Upper lobe of left lung (tissue), 6 donors: ENCODE data around the gene ATG9B. TPM values are rescaled to one million over a fixed set of nuclear protein-coding genes. Genes with fewer than 3 reads are reported as not detected.

ENCODE experiments used
- ATAC-seq, 2 donors: fragments of 200-7000 bp; cut with Tn5 transposase; one replicate each; pipeline ENCODE4 v1.9.1; 2022; ENCODE audit warnings: mild to moderate bottlenecking in 2 of 2, moderate library complexity in 2 of 2; ENCODE audit not compliant: low FRiP score in 2 of 2
- DNase-seq, 2 donors: peaks; one replicate each; pipeline ENCODE4 v3.0.0-alpha.2; 2019 to 2020
- H3K27ac ChIP-seq, 4 donors: fragments of 200-600 bp; sonication (generic); one replicate each; pipeline ENCODE4 v1.5.1; 2016 to 2019
- H3K27me3 ChIP-seq, 4 donors: fragments of 200-600 bp; sonication (generic); one replicate each; pipeline ENCODE4 v1.5.1; 2017 to 2019
- H3K36me3 ChIP-seq, 4 donors: fragments of 200-600 bp; sonication (generic); one replicate each; pipeline ENCODE4 v1.5.1; 2016 to 2019
- H3K4me1 ChIP-seq, 4 donors: fragments of 200-600 bp; sonication (generic); one replicate each; pipeline ENCODE4 v1.5.1; 2018 to 2019
- H3K4me3 ChIP-seq, 4 donors: fragments of 200-600 bp; sonication (generic); one replicate each; pipeline ENCODE4 v1.5.1; 2017 to 2019; ENCODE audit warnings: mild to moderate bottlenecking in 2 of 4, moderate library complexity in 1 of 4
- H3K9me3 ChIP-seq, 4 donors: fragments of 200-600 bp; sonication (generic); one replicate each; pipeline ENCODE4 v1.5.1; 2018 to 2019
- EP300 ChIP-seq, 4 donors: sonication (generic); formaldehyde crosslinking; IDR thresholded peaks; one replicate each; pipeline ENCODE4 v1.5.1; 2017; ENCODE audit warnings: antibody characterized with exemption in 4 of 4, control low read depth in 2 of 4
- POLR2A ChIP-seq, 4 donors: fragments of 450-650 bp; IDR thresholded peaks; one replicate each; pipeline ENCODE4 v1.5.1; 2016 to 2017; ENCODE audit warnings: antibody characterized with exemption in 4 of 4, mild to moderate bottlenecking in 2 of 4
- POLR2AphosphoS5 ChIP-seq, 2 donors: sonication (generic); formaldehyde crosslinking; IDR thresholded peaks; one replicate each; pipeline ENCODE4 v1.5.1; 2017; ENCODE audit warnings: antibody characterized with exemption in 2 of 2
- WGBS, 2 donors: methylation state at CpG; one replicate each; pipeline ENCODE4 v1.1.5; 2017 to 2018; 5-methylcytosine and 5-hydroxymethylcytosine counted together
- total RNA-seq, 6 donors: library from RNA; depleted of rRNA in 4 of 6; stranded (reverse); fragments of >200 nt in 4 of 6; gene quantifications; one replicate each; pipeline versions ENCODE4 v1.1.0 to v1.2.1, GENCODE V29; 2016 to 2021
- TF ChIP-seq, protein P1 (sequence below), 6 experiments: fragments of 450-650 bp in 4 of 6; fragments of 200-600 bp in 2 of 6; sonication (generic) in 2 of 6; IDR thresholded peaks; one replicate each; pipeline ENCODE4 v1.5.1; 2016 to 2019; ENCODE audit warnings: antibody characterized with exemption in 6 of 6
- donor health status: DM: no; HTN: no; CAD: no; lungs with moderate emphysema.
- donor health status: DM: no; HTN: yes; CAD: no; lungs with severe emphysema.

Gene ATG9B
- total RNA-seq, 6 donors from 2014 or later = 0.46 to 5.2 (median 1.0) TPM

DNA sequence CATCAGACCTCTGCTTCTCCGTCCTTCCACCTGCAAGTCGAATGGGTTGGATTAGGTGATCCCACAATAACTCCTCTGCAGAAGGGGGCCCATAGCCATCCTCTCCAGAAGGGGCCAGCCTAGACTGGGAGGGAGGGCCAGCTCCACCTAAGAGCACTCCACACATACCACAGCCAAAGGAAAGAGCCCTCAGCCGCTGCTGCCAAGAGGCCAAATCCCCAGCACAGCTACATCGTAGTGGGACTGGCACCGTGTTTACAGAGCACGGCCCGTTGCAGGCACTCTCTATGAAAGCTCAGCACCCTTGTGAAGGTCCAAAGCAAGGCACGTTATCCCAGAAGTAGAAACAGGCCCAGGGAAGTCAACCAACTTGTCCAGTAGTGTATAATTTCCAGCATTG lies 51.6 kb downstream of the ATG9B start:
- no peak for DNase-seq
- Histone ChIP-seq H3K4me3 (no peak overlapping the region), H3K36me3 (no peaks in the 10 kb centered on the region), H3K27ac (no peak overlapping the region), H3K27me3 (peaks cover 0 to 38% (median 16%) of the 10 kb centered on the region in 4 donors), H3K4me1 (peaks cover 41 to 69% (median 49%) of the 10 kb centered on the region in 4 donors), H3K9me3 (no peaks in the 10 kb centered on the region)
- 52 to 58% methylated on average over 4 to 7 of the region's 8 CpGs for WGBS, 2 donors
- no peak for ATAC-seq
- no peak for TF ChIP-seq POLR2A (IDR thresholded peaks at IDR 0.05)
- TF ChIP-seq POLR2AphosphoS5 (IDR thresholded peaks at IDR 0.05) = no peak
- no peak for TF ChIP-seq EP300 (IDR thresholded peaks at IDR 0.05)
- TF ChIP-seq, protein P1, sequence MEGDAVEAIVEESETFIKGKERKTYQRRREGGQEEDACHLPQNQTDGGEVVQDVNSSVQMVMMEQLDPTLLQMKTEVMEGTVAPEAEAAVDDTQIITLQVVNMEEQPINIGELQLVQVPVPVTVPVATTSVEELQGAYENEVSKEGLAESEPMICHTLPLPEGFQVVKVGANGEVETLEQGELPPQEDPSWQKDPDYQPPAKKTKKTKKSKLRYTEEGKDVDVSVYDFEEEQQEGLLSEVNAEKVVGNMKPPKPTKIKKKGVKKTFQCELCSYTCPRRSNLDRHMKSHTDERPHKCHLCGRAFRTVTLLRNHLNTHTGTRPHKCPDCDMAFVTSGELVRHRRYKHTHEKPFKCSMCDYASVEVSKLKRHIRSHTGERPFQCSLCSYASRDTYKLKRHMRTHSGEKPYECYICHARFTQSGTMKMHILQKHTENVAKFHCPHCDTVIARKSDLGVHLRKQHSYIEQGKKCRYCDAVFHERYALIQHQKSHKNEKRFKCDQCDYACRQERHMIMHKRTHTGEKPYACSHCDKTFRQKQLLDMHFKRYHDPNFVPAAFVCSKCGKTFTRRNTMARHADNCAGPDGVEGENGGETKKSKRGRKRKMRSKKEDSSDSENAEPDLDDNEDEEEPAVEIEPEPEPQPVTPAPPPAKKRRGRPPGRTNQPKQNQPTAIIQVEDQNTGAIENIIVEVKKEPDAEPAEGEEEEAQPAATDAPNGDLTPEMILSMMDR (IDR thresholded peaks at IDR 0.05) = no peak

GRCh38 chr7:150972023-150972468 lies 52.2 kb downstream of the ATG9B start:
- peaks cover 0 to 31% (median 9%) of the 10 kb centered on the region in 4 donors for H3K27me3 ChIP-seq
- H3K4me3 ChIP-seq = no peak overlapping the region
- 51 to 69% methylated on average over 10 of the region's 12 CpGs for WGBS, 2 donors
- peaks cover 36 to 62% (median 46%) of the 10 kb centered on the region in 4 donors for H3K4me1 ChIP-seq
- no peak for TF ChIP-seq POLR2A (IDR thresholded peaks at IDR 0.05)
- TF ChIP-seq, protein P1 (IDR thresholded peaks at IDR 0.05) = no peak
- peak in 1 of 2 donors; percentile 29 for TF ChIP-seq POLR2AphosphoS5 (IDR thresholded peaks at IDR 0.05)
- TF ChIP-seq EP300 (IDR thresholded peaks at IDR 0.05) = no peak
- H3K36me3 ChIP-seq = no peaks in the 10 kb centered on the region
- DNase-seq (peak in 1 of 2 donors; percentile 88), ATAC-seq (peak in 1 of 2 donors; percentile 15)
- no peaks in the 10 kb centered on the region for H3K9me3 ChIP-seq
- peak overlapping the region in 1 of 4 donors; percentile 25 for H3K27ac ChIP-seq

- 59 to 71% methylated on average over 15 of the region's 16 CpGs for WGBS, 2 donors
- Histone ChIP-seq H3K4me1 (peaks cover 36 to 56% (median 45%) of the 10 kb centered on the region in 4 donors), H3K27ac (peak overlapping the region in 1 of 4 donors; percentile 25), H3K9me3 (no peaks in the 10 kb centered on the region), H3K4me3 (no peak overlapping the region), H3K27me3 (peaks cover 0 to 25% (median 6%) of the 10 kb centered on the region in 4 donors), H3K36me3 (no peaks in the 10 kb centered on the region)
- no peak for ATAC-seq
- TF ChIP-seq, protein P1 (IDR thresholded peaks at IDR 0.05) = no peak
- no peak for TF ChIP-seq POLR2A (IDR thresholded peaks at IDR 0.05)
- no peak for TF ChIP-seq POLR2AphosphoS5 (IDR thresholded peaks at IDR 0.05)
- TF ChIP-seq EP300 (IDR thresholded peaks at IDR 0.05) = no peak
- peak in 1 of 2 donors; percentile 58 for DNase-seq
Observed at GRCh38 chr7:150971242-150972022, 52.9 kb downstream of the ATG9B start.

DNA sequence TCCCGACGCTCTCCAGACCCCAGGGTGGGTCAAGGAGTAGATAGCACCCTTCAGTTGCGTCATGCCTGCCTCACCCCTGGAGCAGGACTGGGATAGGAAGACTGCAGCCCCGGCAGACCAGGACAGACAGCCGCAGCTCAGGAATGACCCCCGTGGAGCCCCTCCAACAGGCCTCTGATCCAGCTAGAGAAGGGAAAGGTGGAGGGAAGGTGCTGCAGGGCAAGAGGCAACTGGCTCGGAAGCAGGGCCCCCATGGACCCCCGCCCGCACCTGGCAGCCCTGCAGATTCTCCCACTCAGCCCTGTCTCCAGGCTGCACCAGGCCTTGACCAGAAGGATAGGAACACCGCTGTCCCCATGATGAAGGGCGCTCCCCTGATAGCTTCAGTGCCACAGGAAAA lies 53.9 kb downstream of the ATG9B start:
- ATAC-seq = no peak
- Histone ChIP-seq H3K9me3 (no peaks in the 10 kb centered on the region), H3K4me3 (no peak overlapping the region), H3K36me3 (no peaks in the 10 kb centered on the region), H3K27me3 (peaks cover 0 to 21% (median 3%) of the 10 kb centered on the region in 4 donors), H3K27ac (no peak overlapping the region), H3K4me1 (peaks cover 28 to 48% (median 37%) of the 10 kb centered on the region in 4 donors)
- no peak for TF ChIP-seq POLR2AphosphoS5 (IDR thresholded peaks at IDR 0.05)
- no peak for TF ChIP-seq EP300 (IDR thresholded peaks at IDR 0.05)
- no peak for TF ChIP-seq POLR2A (IDR thresholded peaks at IDR 0.05)
- TF ChIP-seq, protein P1 (IDR thresholded peaks at IDR 0.05) = no peak
- 66 to 72% methylated on average over 8 to 11 of the region's 11 CpGs for WGBS, 2 donors
- DNase-seq = peak in 1 of 2 donors; percentile 60
